Right forelimb (tissue), 1 donor: ENCODE results near the gene SYT9.
"Not testable (repeated sequence)": the region's sequence is repeated elsewhere in the genome, so short reads cannot be mapped to it uniquely, and the experiment has no call there.

Source experiments
- DNase-seq: peaks from one replicate; pipeline ENCODE4 v3.0.0-alpha.2; 2018

Gene SYT9

GRCh38 chr11:7278314-7278917 is 26.7 kb downstream of the SYT9 start:
- no peak for DNase-seq

- DNase-seq = no peak
Observed at GRCh38 chr11:7279676-7280075, 28.0 kb downstream of the SYT9 start.

DNA sequence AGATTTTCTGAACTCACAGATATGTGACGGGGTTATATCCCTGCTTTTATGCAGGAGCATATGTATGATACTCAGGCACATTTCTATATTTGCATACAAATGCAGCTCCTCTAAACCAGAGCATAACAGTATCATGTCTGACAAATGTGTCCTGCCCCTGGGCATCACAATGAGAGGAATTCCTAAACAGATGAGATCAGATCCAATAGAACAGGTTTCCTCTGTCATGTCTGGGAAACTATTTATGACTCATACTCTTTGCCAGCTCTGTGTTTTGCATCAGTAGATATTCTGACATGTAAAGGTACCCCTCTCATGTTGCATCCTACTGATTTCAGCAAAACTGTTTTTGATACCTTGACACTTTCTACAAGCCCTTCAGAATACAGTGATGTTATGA is 29.4 kb downstream of the SYT9 start:
- DNase-seq = no peak

DNA sequence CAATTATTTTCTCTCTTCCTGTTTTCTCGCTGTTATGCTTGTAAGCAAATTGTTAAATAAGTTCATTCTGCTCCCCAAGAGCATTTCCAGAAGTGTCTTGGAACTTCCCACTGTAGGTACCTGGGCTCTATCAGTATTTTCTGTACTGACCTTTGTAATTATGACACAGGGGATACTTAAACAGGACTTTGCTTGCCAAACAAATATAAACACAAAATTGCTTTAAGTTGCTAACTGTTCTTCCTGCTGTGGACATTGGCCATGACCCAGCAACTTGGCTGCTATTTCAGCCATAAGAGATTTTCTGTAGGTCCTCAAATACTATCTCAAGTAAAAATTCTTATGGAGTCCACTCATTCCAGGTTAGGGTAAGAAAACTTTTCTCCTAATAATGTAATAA is 30.1 kb downstream of the SYT9 start:
- DNase-seq = no peak

DNA sequence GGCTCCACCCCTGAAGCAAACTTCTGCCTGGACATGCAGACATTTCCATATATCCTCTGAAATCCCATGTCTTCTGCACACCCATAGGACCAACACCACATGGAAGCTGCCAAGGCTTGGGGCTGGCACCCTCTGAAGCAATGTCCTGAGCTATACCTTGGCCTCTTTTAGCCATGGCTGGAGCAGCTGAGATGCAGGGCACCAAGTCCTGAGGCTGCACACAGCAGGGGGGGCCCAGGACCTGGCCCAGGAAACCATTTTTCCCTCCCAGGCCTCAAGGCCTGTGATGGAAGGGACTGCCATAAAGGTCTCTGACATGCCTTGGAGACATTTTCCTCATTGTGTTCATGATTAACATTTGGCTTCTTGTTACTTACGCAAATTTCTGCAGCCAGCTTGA is 34.5 kb downstream of the SYT9 start:
- no peak for DNase-seq

DNA sequence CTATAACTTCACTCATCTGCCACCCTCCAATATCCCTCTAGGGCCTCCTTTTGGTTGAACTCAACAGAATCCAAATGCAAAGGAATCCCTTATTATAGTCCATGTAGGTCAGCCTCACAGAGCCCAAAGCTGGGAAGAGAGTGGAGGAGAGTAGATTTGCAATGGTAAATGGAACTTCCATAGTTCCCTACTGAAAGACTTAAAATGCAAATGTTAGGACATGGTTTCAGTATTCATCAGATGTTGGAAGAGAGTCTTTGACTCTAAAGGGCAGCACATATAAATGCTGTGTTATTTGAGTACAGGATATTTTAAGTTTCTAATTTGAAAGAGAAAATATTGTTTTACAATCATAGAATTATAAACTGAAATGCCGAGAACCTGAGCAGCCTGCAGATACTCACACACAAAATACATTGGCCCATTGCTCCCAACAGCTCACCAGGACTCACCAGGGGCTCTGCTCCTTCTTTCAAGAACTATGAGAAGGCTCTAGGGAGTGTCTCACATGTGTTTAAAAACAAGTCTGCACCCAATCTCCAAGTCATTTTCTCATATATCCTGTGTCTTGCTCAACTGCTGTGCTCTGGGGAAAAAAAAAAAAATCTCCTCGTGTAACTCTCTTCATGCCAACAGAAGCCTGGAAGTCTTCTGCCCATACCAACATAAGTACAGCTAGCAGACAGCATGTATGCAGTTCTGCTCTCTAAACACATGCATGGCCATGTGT is 39.6 kb downstream of the SYT9 start:
- DNase-seq = no peak

DNA sequence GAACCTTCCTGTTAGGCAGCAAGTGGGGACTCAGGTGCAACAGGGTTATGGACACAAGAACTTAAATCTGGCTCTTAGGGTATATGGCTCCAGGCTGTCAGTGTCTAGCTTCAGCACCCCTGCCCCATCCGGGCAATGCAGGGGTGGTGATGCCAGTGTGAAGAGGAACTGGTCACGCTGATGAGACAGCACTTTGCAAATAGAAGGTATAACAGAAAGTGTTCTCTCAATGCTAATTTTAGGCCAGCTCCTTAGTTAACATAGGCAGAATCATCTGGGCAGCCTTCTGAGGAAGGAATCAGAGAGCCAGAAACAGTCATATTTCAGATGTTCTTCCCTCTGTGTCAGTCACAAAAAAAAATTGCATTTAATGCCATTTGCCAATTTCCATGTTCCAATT is 41.2 kb downstream of the SYT9 start:
- DNase-seq = no peak

GRCh38 chr11:7299393-7299792 is 47.7 kb downstream of the SYT9 start:
- DNase-seq = no peak

DNA sequence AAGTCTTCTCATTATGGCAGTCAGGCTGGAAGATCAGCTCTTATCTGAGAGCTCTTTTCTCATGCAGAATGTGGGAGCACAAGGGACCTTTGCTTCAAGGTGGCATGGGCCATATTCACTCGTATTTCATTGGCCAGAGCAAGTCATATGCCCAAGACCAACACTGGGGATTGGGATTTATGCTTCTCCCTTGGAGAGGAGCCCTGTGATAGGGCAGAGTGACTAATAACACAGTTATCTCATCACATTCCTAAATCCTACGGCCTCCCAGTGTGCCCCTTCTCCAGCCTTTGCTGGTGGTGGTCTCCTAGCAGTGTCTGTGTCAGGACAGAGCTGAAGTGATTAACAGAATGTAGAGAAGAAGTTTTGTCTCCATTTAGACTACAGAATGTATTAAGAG is 48.6 kb downstream of the SYT9 start:
- no peak for DNase-seq

GRCh38 chr11:7303146-7303545 is 51.4 kb downstream of the SYT9 start:
- no peak for DNase-seq

DNA sequence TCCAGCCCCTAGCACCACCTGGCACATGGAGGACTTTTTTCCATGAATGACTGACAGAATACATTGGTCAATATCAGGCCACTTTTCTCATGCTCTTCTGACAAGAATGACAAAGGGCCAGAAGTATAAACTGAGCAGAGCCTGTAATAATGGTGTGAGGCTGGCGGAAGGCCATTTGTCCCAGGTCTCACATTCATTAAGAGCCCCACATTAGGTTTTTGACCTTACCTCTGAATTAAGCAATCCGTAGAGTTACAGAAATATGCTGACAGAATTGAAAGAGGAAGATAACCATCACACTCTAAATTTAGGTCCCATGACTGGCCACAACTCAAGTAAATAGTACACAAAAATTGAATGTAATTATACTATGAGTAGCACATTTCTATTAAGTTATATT is 55.2 kb downstream of the SYT9 start:
- DNase-seq = no peak

GRCh38 chr11:7307836-7308235 is 56.1 kb downstream of the SYT9 start:
- no peak for DNase-seq

DNA sequence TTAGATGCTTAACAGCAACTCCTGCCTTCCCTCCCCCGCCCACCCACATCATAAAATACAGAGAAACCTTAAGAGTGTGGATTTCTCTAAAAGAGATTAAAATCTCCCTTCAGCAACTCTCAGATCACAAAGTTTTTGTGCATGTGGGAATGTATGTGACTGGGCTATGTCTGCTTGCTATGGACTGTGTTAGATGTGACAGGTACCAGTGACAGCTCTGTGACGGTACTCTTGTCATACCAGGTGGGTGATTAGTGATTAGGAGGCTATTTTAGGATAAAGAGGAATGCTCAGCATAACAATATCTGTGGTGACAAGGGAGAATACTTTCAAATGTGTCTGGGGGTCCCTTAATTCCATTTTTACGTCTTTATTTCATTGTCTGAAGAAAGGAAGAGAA is 60.2 kb downstream of the SYT9 start:
- DNase-seq = no peak

- no peak for DNase-seq
Observed at GRCh38 chr11:7314811-7315604, 63.3 kb downstream of the SYT9 start.

GRCh38 chr11:7319501-7319900 is 67.8 kb downstream of the SYT9 start:
- DNase-seq = no peak

- no peak for DNase-seq
Observed at GRCh38 chr11:7320306-7320705, 68.6 kb downstream of the SYT9 start.

DNA sequence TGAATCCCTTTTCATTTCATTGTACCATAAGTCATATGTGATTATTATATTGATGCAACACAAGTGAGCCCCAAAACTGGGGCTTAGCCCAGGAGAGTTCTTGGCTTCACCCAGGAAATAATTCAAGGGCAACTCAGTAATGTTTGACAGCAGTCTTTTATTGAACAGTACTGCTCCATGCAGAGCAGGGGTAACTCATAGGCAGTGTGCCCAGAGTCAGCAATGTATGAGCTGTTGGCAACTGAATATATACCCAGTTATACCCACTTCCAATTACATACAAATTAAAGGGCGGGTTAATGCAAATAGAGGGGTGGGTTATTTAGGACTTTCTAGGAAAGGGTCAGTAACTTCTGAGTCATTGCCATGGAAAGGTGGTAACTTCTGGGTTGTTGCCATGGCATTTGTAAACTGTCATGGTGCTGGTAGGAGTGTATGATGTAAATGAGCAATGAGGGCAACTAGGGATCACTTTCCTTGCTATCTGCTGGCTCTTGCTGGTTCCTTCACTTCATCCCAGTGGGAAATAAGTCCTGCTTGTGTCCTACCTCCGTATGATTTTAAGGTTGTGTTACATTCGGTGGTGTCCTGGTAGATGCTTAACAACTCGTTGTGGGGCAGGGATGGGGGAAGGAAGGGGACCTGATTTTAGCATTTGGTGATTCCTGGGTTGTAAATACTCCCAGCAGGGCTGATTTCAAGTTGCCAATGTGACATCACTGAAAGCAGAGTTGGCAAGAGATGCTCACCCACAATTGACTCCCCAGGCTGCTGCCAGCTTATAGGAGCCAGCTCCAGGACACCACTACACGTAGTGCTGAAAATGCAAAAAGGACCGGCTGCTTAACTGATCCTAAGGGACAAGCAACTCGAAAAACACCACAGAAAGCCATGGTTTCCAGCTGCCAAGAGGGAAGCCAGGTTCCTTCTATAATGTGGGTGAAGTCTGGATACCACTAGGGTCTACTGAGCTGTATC is 70.1 kb downstream of the SYT9 start:
- no peak for DNase-seq

- DNase-seq = no peak
Observed at GRCh38 chr11:7332451-7332850, 80.7 kb downstream of the SYT9 start.

DNA sequence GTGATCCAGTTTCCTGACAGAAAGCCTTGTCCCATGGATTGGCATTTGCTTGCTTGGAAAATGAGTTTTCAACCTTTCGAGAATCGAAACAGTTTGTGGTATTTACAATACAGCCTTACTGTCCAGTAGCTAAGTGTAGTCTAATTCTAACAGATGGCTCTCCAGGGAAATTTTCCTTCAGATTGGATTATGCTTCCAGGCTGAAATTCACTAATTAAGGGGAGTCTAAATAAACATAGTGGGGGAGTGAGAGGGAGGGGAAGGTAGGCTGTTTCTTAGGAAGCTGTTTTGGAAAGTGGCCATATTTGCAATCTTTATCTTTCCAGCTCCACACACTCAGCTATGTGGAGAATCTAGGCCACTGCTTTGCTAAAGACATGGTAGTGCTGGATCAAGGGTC is 81.3 kb downstream of the SYT9 start:
- DNase-seq = no peak

- not testable (repeated sequence) for DNase-seq
Observed at GRCh38 chr11:7335442-7335841, 83.7 kb downstream of the SYT9 start.

DNA sequence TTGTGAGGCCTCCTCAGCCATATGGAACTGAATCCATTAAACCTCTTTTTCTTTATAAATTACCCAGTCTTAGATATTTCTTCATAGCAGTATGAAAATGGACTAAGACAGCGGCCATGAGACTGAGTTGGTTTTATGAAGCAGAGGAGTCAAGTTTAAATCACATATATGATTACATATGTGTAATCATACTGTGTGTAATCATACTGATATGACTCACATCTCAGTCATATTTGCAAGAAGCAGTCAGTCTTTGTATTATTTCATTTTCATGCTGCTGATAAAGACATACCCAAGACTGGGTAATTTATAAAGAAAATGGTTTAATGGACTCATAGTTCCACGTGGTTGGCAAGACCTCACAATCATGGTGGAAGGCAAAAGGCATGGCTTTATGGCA is 89.8 kb downstream of the SYT9 start:
- DNase-seq = no peak

GRCh38 chr11:7347611-7348431 is 96.1 kb downstream of the SYT9 start:
- DNase-seq = no peak
